ENCODE results near the gene MBD3L1. TPM values are rescaled to one million over a fixed set of nuclear protein-coding genes. Genes with fewer than 3 reads are reported as not detected.

Gene MBD3L1
- total RNA-seq, 1 experiment from 2014 or later, result not detected

DNA sequence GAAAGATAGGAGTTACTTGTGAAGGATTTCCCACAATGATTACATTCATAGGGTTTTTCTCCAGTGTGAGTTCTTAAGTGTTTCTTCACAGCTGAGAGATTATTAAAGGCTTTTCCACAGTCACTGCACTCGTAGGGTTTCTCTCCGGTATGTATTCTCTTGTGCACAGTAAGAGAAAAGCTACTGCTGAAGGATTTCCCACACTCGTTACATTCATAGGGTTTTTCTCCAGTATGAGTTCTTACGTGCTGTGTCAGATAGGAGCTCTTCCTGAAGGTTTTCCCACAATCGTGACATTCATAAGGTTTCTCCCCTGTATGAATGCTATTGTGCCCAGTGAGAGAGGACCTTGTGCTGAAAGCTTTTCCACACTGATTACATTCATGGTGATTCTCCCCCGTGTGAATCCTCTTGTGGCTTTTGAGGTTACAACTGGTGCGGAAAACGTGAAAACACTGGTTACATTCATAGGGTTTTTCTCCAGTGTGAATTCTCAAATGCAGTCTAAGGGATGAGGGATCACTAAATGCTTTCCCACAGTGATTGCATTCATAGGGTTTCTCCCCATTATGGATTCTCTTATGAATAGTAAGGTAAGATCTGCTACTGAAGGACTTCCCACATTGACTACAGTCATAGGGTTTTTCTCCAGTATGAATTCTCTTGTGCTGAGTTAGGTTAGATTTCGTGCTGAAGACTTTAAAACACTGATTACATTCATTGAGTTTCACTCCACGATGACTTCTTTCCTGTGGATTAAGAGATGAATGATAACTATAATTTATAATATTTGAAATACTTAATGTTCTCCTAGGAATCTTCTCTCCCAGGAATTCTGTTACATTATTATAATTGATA lies 20.6 kb upstream of the MBD3L1 start:
- peaks cover 19% of the 10 kb centered on the region for H3K36me3 ChIP-seq (ENCODE audit: control insufficient read depth, insufficient read depth, low read length)

DNA sequence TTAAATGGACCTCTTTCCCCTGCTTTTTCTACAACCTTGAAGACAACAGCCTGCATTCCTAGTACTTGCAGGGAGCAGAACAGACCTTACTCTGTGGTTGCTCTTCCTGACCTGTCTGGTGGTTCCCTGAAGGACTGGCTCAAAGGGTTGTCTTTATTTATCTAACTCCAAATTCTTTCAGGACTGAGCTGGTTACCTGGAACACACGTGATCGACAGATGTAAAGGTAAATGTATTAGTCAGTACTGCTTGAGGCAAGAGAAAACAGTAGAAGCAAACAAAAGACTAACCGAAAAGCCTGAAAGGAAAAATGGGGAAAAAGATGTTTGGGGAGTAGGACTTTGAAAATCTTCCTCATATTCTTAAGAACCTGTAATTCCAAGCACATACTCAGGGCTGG lies 18.0 kb upstream of the MBD3L1 start:
- no peak overlapping the region for H3K4me3 ChIP-seq (ENCODE audit: low read depth in 2 of 2, low read length in 2 of 2)
- POLR2A ChIA-PET, result no interaction called here
- DNase-seq (ENCODE audit: low read depth, low spot score) (no peak), ATAC-seq (no peak)
- H3K27me3 ChIP-seq (ENCODE audit: control insufficient read depth, insufficient read depth, low read length), result no peaks in the 10 kb centered on the region
- in situ Hi-C loops (cut with HindIII; ENCODE audit: low pct_unique_long_range_greater_than_20kb, low sequenced_read_pairs) (no loop called here), intact Hi-C loops (cut with micrococcal nuclease; ENCODE audit: unreplicated experiment) (loop anchor here (10.0 kb wide), 1 partner anchor 261 kb away; no protein-coding TSS in a partner anchor)
- peaks cover 81% of the 10 kb centered on the region for H3K9me3 ChIP-seq (ENCODE audit: control insufficient read depth, insufficient read depth, low read depth, low read length)
- H3K4me1 ChIP-seq (ENCODE audit: control insufficient read depth, insufficient read depth, low read length), result no peaks in the 10 kb centered on the region
- H3K27ac ChIP-seq (ENCODE audit: low read length), result no peak overlapping the region
- peaks cover 25% of the 10 kb centered on the region for H3K36me3 ChIP-seq (ENCODE audit: control insufficient read depth, insufficient read depth, low read length)
- BruUV-seq (replicated peaks), result no TSS peak
- CTCF ChIA-PET, result no interaction called here
- TF ChIP-seq SIN3A (IDR thresholded peaks at IDR 0.05; ENCODE audit: borderline replicate concordance, insufficient read depth, low read depth, low read length), result no peak
- no peak for TF ChIP-seq TCF7L2 (IDR thresholded peaks at IDR 0.05; ENCODE audit: low read depth, low read length)
- TF ChIP-seq, protein P1, sequence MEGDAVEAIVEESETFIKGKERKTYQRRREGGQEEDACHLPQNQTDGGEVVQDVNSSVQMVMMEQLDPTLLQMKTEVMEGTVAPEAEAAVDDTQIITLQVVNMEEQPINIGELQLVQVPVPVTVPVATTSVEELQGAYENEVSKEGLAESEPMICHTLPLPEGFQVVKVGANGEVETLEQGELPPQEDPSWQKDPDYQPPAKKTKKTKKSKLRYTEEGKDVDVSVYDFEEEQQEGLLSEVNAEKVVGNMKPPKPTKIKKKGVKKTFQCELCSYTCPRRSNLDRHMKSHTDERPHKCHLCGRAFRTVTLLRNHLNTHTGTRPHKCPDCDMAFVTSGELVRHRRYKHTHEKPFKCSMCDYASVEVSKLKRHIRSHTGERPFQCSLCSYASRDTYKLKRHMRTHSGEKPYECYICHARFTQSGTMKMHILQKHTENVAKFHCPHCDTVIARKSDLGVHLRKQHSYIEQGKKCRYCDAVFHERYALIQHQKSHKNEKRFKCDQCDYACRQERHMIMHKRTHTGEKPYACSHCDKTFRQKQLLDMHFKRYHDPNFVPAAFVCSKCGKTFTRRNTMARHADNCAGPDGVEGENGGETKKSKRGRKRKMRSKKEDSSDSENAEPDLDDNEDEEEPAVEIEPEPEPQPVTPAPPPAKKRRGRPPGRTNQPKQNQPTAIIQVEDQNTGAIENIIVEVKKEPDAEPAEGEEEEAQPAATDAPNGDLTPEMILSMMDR (IDR thresholded peaks at IDR 0.05), result no peak
- TF ChIP-seq POLR2AphosphoS5 (IDR thresholded peaks at IDR 0.05; ENCODE audit: low read depth, low read length), result no peak
- TF ChIP-seq, protein P2, sequence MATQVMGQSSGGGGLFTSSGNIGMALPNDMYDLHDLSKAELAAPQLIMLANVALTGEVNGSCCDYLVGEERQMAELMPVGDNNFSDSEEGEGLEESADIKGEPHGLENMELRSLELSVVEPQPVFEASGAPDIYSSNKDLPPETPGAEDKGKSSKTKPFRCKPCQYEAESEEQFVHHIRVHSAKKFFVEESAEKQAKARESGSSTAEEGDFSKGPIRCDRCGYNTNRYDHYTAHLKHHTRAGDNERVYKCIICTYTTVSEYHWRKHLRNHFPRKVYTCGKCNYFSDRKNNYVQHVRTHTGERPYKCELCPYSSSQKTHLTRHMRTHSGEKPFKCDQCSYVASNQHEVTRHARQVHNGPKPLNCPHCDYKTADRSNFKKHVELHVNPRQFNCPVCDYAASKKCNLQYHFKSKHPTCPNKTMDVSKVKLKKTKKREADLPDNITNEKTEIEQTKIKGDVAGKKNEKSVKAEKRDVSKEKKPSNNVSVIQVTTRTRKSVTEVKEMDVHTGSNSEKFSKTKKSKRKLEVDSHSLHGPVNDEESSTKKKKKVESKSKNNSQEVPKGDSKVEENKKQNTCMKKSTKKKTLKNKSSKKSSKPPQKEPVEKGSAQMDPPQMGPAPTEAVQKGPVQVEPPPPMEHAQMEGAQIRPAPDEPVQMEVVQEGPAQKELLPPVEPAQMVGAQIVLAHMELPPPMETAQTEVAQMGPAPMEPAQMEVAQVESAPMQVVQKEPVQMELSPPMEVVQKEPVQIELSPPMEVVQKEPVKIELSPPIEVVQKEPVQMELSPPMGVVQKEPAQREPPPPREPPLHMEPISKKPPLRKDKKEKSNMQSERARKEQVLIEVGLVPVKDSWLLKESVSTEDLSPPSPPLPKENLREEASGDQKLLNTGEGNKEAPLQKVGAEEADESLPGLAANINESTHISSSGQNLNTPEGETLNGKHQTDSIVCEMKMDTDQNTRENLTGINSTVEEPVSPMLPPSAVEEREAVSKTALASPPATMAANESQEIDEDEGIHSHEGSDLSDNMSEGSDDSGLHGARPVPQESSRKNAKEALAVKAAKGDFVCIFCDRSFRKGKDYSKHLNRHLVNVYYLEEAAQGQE (IDR thresholded peaks at IDR 0.05; ENCODE audit: insufficient read depth in 1 of 2, low read depth in 2 of 2, low read length in 1 of 2), result no peak

More for the DNA sequence above, 20.6 kb upstream of the MBD3L1 start:
- Histone ChIP-seq H3K9me3 (ENCODE audit: control insufficient read depth, insufficient read depth, low read depth, low read length) (peaks cover 86% of the 10 kb centered on the region), H3K27me3 (ENCODE audit: control insufficient read depth, insufficient read depth, low read length) (no peaks in the 10 kb centered on the region), H3K4me3 (ENCODE audit: low read depth in 2 of 2, low read length in 2 of 2) (no peak overlapping the region), H3K27ac (ENCODE audit: low read length) (no peak overlapping the region), H3K4me1 (ENCODE audit: control insufficient read depth, insufficient read depth, low read length) (no peaks in the 10 kb centered on the region)
- TF ChIP-seq, protein P2 (IDR thresholded peaks at IDR 0.05; ENCODE audit: insufficient read depth in 1 of 2, low read depth in 2 of 2, low read length in 1 of 2), result no peak
- TF ChIP-seq POLR2AphosphoS5 (IDR thresholded peaks at IDR 0.05; ENCODE audit: low read depth, low read length) (no peak), TCF7L2 (IDR thresholded peaks at IDR 0.05; ENCODE audit: low read depth, low read length) (no peak), SIN3A (IDR thresholded peaks at IDR 0.05; ENCODE audit: borderline replicate concordance, insufficient read depth, low read depth, low read length) (no peak)
- TF ChIP-seq, protein P1 (IDR thresholded peaks at IDR 0.05), result no peak
- in situ Hi-C loops (cut with HindIII; ENCODE audit: low pct_unique_long_range_greater_than_20kb, low sequenced_read_pairs) (no loop called here), intact Hi-C loops (cut with micrococcal nuclease; ENCODE audit: unreplicated experiment) (loop anchor here (10.0 kb wide), 1 partner anchor 263 kb away; no protein-coding TSS in a partner anchor)
- CTCF ChIA-PET, result no interaction called here
- POLR2A ChIA-PET, result no interaction called here
- no peak for ATAC-seq
- no peak for DNase-seq (ENCODE audit: low read depth, low spot score)
- TSS peak; percentile 56 for BruUV-seq (replicated peaks)
